Epithelial cell of esophagus (primary cell): ENCODE data around the gene RNU7-1.
A peak's percentile ranks its signal among the peaks of the same experiment; 100 is the strongest.

ENCODE experiments used
- DNase-seq: peaks from one replicate; pipeline ENCODE4 v3.0.0; 2010; ENCODE audit warnings: low read depth
- H3K4me3 ChIP-seq: 2 replicates; pipeline ENCODE4 v1.5.1; 2011; ENCODE audit warnings: mild to moderate bottlenecking, low read length, control low read depth
- CTCF ChIP-seq: IDR thresholded peaks from 2 replicates; pipeline ENCODE4 v1.5.1; 2011; ENCODE audit warnings: low read depth, mild to moderate bottlenecking, low read length, control low read depth, inconsistent platforms; ENCODE audit not compliant: insufficient read depth; ENCODE audit errors: missing control alignments

RNU7-1 gene

GRCh38 chr12:6978611-6979011, 35.0 kb downstream of the RNU7-1 start:
- no peak overlapping the region for H3K4me3 ChIP-seq
- DNase-seq = peak; percentile 67
- TF ChIP-seq CTCF = no peak

GRCh38 chr12:6979021-6979420, 35.4 kb downstream of the RNU7-1 start:
- TF ChIP-seq CTCF = no peak
- no peak overlapping the region for H3K4me3 ChIP-seq
- peak; percentile 61 for DNase-seq

DNA sequence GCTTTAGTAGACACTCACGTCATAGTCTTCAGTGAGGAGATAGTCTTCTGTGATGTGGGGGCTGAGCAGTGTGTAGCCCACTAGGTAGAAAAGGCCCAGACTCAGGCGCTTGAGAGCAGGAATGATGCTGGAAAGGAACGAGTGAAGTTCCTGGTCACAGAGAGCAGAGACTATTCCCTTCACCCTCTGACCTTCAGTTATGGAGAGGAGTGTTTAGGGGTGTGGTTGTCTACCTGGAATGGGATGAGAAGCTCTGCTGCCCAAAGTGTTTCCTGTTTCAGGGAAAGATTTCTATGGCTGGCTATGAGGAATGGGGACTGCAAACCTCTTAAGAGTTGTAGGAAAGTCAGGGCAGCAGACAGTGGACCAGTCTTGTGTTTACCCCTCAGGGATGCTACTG, 35.8 kb downstream of the RNU7-1 start:
- DNase-seq = no peak
- H3K4me3 ChIP-seq = no peak overlapping the region
- TF ChIP-seq CTCF = no peak

DNA sequence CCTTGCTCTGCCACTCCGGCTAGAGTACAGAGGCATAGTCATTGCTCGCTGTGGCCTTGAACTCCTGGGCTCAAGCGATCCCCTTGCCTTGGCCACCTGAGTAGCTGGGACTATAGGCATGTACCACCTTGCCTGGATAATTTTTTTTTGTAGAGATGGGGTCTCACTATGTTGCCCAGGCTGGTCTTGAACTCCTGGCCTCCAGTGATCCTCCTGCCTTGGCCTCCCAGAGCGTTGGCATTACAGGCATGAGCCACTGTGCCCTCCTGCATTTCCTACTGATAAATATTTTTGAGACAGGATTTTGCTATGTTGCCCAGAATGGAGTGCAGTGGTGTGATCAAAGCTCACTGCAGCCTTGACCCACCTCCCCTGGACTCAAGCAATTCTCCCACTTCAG, 36.5 kb downstream of the RNU7-1 start:
- H3K4me3 ChIP-seq = no peak overlapping the region
- DNase-seq = no peak
- no peak for TF ChIP-seq CTCF

DNA sequence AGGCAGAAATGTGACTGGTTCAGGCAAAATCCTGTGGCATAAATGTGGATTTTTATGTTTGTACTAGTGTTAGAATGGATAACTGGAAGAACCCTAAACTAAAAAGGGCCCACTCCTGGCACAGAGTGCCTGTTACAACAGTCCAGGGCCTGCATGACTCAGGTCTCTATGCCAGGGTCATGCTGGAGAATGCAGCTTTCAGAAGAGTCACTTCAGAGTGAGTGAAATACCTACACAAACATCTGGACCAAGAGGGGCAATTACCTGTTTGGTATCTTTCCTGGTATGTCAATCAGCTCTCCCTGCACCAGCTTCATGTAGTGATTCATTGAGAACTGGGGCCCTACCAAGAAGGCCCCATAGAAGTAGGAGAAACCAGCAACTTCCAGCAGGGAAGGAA, 37.1 kb downstream of the RNU7-1 start:
- H3K4me3 ChIP-seq = no peak overlapping the region
- DNase-seq = peak; percentile 54
- TF ChIP-seq CTCF = no peak

DNA sequence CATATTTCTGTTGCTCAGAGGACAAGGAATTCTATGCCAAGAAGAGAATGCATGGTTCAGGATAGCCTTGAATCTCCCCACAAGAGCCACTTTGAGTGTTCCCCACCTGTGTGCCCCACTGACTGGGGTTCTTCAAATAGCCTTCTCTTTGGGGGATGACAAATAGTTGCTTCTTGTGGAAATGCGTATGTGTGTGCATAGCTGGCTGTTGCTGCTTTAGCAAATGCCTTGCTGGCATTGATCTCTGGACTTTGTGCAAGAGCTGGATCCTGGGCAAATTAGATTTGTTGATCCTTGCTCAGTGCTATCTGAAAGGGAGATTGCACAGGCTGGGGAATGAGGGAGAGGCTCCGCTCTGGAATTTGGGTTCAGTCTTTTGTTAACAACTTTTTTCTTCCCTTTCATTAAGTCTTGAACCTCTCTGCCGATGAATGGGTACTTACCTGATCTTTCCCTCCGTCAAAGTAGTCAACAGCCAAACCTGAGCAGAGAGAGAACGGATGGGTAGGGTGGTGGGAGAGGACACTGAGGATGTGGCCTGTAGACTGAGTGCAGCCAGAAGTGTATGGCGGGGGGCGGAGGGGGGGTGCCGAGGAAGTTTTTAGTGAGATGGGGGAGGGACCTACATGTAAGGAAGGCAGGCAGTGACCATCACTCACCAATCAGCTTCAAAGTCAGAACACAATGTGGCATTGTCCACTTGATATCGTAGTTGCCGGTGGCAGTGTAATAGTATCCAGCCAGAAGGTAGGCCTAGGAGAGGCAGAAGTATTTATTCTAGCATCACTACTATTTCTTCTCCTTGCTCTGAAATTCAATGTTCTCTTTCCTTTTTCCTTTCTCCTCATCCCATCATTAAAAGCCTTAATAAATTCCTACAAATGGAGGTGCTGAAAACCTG, 37.8 kb downstream of the RNU7-1 start:
- H3K4me3 ChIP-seq = no peak overlapping the region
- no peak for DNase-seq
- no peak for TF ChIP-seq CTCF

DNA sequence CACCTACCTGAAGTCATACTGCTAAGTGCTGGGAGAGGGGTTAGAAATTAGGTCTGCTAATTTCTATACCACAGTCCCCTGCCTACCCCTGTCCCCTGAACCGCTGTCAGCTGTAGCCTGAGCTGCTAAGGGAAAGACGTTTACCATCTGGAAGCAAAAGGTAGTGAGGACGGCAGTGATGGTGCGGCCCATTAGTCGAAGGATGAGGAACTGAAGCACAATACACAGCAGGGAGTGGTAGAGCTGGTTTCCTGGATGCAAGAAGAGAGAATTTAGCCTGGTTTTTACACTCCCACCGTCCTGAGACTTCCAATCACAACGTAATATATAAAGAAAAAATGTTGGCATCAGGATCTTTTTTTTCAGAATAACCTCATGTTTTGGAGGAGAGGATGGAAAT, 38.9 kb downstream of the RNU7-1 start:
- no peak overlapping the region for H3K4me3 ChIP-seq
- no peak for TF ChIP-seq CTCF
- DNase-seq = no peak
